ENCODE results near the gene ZPBP. TPM values are rescaled to one million over a fixed set of nuclear protein-coding genes. Genes with fewer than 3 reads are reported as not detected.

Gene ZPBP
- total RNA-seq, 1 experiment from 2014 or later = not detected

DNA sequence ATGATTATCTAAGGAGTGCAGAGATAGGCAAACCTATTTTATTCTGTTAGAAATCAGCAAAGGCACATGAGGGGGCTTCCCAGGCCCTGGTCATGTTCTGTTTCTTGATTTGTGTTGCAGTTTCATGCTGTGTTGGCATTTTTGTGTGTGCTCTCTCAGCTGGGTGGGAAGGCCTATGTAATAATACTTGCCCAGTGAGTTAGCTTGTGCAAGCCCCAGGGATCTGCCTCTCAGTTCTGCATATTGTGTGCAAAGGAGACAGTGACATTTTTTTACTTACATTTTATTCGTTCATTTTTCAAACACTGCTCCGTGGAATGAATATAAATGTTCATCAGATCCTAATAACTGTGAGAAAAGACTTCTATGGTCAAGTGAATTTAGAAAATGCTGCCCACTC is 200.6 kb downstream of the ZPBP start:
- no peak for DNase-seq
- Histone ChIP-seq H3K36me3 (ENCODE audit: low read depth) (no peaks in the 10 kb centered on the region), H2AFZ (no peak overlapping the region), H3K9me3 (ENCODE audit: insufficient read depth, low read depth) (no peaks in the 10 kb centered on the region), H3K4me3 (no peak overlapping the region), H3K27ac (no peak overlapping the region), H3K79me2 (ENCODE audit: low read depth) (no peaks in the 10 kb centered on the region), H3K9me2 (ENCODE audit: insufficient read depth) (no peaks in the 10 kb centered on the region), H3K4me1 (replicated peaks; ENCODE audit: insufficient read depth) (no peaks in the 10 kb centered on the region), H3K4me2 (no peak overlapping the region), H3F3A (ENCODE audit: insufficient read depth, low read depth) (no peaks in the 10 kb centered on the region), H4K20me1 (ENCODE audit: insufficient read depth) (no peaks in the 10 kb centered on the region; the same call in 1 of the 2 replicates), H3K27me3 (ENCODE audit: insufficient read depth, low read depth) (peaks cover 25% of the 10 kb centered on the region)
- intact Hi-C loops (cut with micrococcal nuclease; ENCODE audit: unreplicated experiment) = no loop called here
- TF ChIP-seq EZH2 (IDR thresholded peaks at IDR 0.05; ENCODE audit: low read depth) = no peak
- TF ChIP-seq, protein P1, sequence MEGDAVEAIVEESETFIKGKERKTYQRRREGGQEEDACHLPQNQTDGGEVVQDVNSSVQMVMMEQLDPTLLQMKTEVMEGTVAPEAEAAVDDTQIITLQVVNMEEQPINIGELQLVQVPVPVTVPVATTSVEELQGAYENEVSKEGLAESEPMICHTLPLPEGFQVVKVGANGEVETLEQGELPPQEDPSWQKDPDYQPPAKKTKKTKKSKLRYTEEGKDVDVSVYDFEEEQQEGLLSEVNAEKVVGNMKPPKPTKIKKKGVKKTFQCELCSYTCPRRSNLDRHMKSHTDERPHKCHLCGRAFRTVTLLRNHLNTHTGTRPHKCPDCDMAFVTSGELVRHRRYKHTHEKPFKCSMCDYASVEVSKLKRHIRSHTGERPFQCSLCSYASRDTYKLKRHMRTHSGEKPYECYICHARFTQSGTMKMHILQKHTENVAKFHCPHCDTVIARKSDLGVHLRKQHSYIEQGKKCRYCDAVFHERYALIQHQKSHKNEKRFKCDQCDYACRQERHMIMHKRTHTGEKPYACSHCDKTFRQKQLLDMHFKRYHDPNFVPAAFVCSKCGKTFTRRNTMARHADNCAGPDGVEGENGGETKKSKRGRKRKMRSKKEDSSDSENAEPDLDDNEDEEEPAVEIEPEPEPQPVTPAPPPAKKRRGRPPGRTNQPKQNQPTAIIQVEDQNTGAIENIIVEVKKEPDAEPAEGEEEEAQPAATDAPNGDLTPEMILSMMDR (conservative IDR thresholded peaks at IDR 0.05) = no peak
- POLR2A ChIA-PET (ENCODE audit: unreplicated experiment) = no interaction called here
- CTCF ChIA-PET = no interaction called here
- BruUV-seq (replicated peaks) = no TSS peak

Other genes with a start within 250 kb of the ZPBP start
- gene IKZF1, start 211.5 kb upstream of the ZPBP start, total RNA-seq (2021) = not detected in 2 replicates

All from PC-9 (cell line).